Hematopoietic multipotent progenitor cell treated with erythropoietin and hydrocortisone succinate and interleukin-3 and kit ligand, for 17 days (in vitro differentiated cells): Measurements from ENCODE around the gene NRCAM.

Experiments
- DNase-seq: peaks from one replicate; pipeline ENCODE4 v3.0.0-alpha.2; 2015; ENCODE audit warnings: low spot score

The NRCAM gene

DNA sequence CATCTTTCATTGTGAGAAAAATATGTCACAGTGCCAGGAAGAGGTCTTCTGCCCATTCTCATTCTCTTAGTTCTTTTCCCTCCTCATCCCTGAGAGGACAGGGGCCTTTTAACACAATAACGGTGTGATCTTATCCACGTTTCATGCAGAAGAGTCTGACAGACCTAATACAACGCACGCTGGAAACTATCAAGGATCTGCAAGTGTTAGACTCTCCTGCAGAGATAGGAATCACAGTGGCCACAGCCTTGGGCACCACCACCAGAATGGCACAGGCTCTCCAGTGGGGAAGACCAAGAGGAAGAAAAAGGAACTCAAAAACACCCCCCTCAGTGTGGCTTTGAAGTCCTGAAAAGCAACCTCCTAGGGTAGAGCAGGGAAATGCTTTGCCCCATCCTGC lies 253.5 kb downstream of the NRCAM start:
- no peak for DNase-seq

GRCh38 chr7:108201766-108202165 lies 254.5 kb downstream of the NRCAM start:
- DNase-seq: no peak

DNA sequence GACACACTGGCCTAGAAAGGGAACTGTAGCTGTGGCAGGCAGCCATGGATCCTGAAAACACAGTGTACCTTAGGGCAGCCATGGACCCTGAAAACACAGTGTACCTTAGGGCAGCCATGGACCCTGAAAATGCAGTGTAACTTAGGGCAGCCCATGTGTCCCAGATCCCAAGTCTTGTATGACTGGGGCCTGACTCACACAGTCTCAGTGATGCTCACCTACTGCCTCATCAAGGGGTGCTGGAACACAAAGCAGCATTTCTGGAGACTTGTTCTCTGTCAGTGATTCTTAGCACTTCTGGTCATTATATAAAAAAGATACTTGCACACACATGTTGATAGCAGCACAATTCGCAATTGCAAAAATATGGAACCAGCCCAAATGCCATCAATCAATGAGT lies 255.9 kb downstream of the NRCAM start:
- no peak for DNase-seq

DNA sequence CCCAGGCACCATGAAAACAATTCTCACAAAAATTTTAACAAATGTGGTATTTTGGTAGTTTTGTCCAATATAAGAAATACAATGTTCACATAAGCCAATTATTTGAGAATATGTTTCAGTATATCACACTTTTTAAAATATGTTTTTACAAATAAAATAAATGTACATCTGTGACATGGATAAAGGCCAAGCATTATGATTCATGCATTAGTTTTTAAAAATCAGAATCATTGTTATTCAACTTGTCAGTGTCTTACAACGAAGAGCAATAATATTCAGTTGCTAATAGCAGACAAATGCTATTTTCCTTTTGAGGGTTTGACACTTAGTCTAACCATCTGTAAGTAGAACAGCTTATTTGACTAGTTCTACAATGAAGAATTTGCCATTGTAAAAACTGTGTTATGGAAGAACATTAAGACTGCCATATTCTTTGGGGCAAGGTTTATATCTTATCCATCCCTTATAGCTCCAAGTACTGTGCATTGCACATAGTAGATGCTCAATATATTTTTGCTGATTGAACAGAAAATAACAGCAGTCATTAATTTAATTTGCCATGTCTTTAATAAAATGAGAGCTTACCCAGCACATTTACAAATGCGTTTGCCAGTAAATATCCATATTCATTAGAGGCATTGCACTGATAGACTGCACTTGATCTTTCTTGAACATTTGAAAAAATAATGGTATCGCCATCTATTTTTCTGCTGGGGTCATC lies 258.7 kb downstream of the NRCAM start:
- no peak for DNase-seq

DNA sequence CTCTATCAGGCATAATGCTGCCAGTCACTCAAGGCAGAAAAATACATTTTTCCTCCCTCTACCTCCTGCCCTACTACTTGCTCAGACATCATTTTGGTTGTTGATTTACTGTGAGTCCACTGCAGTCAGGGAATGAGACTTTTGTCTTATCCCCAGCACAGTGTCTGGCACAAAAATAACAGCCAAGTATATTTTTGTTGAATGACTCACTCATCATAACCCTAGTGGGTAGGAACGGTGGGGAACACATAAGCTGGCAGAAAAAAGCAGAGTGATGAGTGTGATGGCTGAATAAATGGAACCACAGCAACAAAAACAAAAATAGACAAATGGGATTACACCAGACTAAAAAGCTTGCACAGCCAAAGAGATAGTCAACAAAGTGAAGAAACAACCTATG lies 260.2 kb downstream of the NRCAM start:
- DNase-seq: no peak

- no peak for DNase-seq
Observed at GRCh38 chr7:108193594-108194498, 262.4 kb downstream of the NRCAM start.

- no peak for DNase-seq
Observed at GRCh38 chr7:108190891-108191290, 265.3 kb downstream of the NRCAM start.

DNA sequence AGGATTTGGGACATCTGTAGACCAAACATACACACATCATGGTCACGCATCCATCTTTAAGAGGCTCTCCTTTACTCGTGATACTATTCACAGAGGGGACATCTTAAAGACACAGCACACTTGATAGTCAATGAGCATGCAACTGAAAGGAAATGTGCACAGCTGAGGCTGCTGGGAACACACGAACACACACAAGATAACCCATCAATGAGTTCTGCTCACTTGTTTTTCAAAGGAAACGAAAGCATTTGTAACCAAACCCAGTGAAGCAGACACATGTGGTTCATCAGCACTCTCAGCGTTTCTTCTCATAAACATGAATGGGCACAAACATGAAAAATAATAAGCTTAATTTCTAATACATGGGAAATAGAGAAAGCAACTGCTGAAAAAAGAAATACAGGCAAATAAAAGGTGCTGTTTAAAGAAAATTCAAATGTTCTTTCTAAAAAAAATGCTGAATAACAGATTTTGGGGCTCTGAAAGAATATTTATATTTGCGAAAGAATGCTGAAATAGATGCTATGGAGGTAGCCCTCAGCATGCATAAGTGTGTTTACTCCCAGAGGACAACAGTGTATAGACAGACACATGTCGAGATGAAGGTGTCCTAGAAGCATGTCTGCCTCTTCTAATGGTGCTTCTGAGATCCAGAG lies 266.4 kb downstream of the NRCAM start:
- no peak for DNase-seq

- no peak for DNase-seq
Observed at GRCh38 chr7:108188724-108189123, 267.5 kb downstream of the NRCAM start.

GRCh38 chr7:108181073-108181985 lies 274.9 kb downstream of the NRCAM start:
- DNase-seq: peak; percentile 62

DNA sequence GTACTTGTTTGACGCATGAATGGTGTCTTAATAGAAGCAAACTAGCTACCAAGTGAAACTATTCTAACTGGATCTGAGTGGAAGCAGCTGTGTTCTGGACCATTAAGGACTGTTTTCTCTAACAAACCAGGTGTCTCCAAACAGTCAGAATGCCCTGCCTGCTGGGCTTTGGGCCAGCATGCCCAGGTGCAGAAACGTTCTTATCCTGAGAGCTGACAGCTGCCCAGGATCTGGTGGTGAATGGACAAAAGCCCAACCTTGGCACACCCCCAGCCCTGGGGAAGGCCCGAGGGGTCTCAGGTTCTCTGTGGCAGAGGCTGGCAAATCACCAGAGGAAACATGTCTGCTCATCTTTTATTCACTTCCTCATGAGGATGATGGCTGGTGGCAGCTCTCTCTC lies 277.8 kb downstream of the NRCAM start:
- DNase-seq: no peak

- DNase-seq: no peak
Observed at GRCh38 chr7:108171164-108171563, 285.1 kb downstream of the NRCAM start.

DNA sequence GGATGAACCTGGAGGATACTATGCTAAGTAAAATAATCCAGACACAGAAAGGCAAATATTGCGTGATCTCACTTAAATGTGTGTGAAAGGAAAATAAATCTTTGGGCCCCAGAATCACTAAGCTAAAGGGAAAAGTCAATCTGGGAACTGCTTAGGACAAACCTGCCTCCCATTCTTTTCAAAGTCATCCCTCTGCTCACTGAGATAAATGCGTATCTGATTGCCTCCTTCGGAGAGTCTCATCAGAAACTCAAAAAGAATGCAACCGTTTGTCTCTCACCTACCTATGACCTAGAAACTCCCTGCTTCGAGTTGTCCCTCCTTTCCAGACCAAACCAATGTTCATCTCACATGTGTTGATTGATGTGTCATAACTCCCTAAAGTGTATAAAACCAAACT lies 286.0 kb downstream of the NRCAM start:
- DNase-seq: no peak

DNA sequence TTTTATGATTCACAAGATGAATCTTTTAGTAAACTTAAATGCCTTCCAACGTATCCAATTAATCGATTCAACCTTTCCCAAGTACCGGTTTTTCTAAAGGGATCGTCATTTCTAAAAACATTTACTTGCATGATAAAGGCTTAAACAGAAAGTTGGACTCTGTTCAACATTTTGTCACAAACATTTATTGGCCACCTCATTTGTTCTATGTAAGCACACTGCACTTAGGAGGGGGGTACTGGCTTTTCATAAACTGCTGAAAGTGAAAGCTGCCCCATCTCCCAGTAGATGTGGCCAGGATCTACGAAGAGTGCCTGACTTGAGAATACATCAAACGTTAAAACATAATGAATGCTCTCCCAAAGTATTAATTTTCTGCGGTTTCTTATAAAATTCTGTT lies 288.8 kb downstream of the NRCAM start:
- no peak for DNase-seq

DNA sequence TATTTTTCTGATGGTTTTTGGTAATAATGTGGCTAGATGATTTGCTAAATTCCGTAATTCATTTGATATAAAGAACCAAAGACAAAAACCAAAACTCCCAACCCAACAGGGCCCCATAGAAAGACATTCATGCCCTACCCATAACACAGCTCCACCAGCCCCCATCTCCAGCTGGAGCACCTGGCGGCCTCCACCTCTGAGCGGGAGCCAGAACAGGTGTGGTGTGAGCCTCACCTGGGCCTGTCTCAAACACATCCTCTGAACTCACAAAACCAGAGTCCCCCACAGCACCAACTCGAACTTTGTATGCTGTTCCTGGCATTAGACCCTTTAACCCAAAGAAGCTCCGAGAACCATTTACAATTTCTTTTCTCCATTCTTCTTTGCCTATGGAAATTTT lies 289.5 kb downstream of the NRCAM start:
- DNase-seq: no peak

- DNase-seq: no peak
Observed at GRCh38 chr7:108165723-108166122, 290.5 kb downstream of the NRCAM start.

DNA sequence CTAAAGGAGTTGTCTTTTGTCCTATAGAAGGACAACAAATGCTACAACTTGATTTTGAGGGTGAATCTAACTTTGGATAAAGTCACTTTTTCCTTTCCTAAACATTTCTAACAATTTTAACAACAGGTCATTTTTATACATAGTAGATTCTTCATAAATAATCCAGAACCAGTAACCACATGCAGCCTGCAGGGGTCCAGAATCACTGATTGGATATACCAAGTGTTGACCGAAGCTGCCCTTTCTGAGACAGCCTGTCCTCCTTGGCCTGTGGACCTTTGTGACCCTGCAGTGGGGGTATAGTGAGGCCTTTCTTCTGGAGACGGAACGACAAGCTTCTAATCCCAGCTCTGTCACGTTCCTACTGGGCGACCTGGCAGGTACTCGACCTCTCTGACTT lies 291.3 kb downstream of the NRCAM start:
- no peak for DNase-seq

- DNase-seq: no peak
Observed at GRCh38 chr7:108164342-108164741, 291.9 kb downstream of the NRCAM start.

- no peak for DNase-seq
Observed at GRCh38 chr7:108158776-108159175, 297.5 kb downstream of the NRCAM start.

GRCh38 chr7:108157606-108158335 lies 298.5 kb downstream of the NRCAM start:
- DNase-seq: no peak
